Vagina (tissue), 2 donors: ENCODE data around the gene CARD8.
"Not testable (repeated sequence)": the region's sequence is repeated elsewhere in the genome, so short reads cannot be mapped to it uniquely, and the experiment has no call there.

Experiments used
- POLR2A ChIP-seq, 2 donors: fragments of 450-650 bp; IDR thresholded peaks; one replicate each; pipeline ENCODE4 v1.6.1; 2017; ENCODE audit warnings: antibody characterized with exemption in 2 of 2, mild to moderate bottlenecking in 2 of 2, moderate library complexity in 2 of 2
- POLR2AphosphoS5 ChIP-seq, 2 donors: sonication (generic); formaldehyde crosslinking; IDR thresholded peaks; one replicate each; pipeline ENCODE4 v1.9.0; 2017; ENCODE audit warnings: antibody characterized with exemption in 2 of 2, mild to moderate bottlenecking in 2 of 2, low read depth in 1 of 2; ENCODE audit not compliant: insufficient read depth in 1 of 2
- TF ChIP-seq, protein P1 (sequence below), 3 experiments: fragments of 450-650 bp in 2 of 3; fragments of 200-600 bp in 1 of 3; sonication (generic) in 1 of 3; IDR thresholded peaks; one replicate each; pipeline ENCODE4 v1.5.1; 2017 to 2019; ENCODE audit warnings: antibody characterized with exemption in 3 of 3, mild to moderate bottlenecking in 2 of 3, moderate library complexity in 2 of 3

DNA sequence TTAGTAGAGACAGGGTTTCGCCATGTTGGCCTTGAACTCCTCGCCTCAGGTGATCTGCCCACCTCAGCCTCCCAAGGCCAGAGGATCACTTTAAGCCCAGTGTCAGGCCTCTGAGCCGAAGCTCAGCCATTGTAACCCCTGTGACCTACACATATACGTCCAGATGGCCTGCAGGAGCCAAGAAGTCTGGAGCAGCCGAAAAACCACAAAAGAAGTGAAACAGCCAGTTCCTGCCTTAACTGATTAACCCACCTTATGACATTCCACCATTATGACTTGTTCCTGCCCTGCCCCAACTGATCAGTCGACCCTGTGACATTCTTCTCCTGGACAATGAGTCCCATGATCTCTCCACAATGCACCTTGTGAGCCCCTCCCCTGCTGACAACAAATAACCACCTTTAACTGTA, 13.9 kb upstream of the CARD8 start:
- TF ChIP-seq, protein P1, sequence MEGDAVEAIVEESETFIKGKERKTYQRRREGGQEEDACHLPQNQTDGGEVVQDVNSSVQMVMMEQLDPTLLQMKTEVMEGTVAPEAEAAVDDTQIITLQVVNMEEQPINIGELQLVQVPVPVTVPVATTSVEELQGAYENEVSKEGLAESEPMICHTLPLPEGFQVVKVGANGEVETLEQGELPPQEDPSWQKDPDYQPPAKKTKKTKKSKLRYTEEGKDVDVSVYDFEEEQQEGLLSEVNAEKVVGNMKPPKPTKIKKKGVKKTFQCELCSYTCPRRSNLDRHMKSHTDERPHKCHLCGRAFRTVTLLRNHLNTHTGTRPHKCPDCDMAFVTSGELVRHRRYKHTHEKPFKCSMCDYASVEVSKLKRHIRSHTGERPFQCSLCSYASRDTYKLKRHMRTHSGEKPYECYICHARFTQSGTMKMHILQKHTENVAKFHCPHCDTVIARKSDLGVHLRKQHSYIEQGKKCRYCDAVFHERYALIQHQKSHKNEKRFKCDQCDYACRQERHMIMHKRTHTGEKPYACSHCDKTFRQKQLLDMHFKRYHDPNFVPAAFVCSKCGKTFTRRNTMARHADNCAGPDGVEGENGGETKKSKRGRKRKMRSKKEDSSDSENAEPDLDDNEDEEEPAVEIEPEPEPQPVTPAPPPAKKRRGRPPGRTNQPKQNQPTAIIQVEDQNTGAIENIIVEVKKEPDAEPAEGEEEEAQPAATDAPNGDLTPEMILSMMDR (IDR thresholded peaks at IDR 0.05) = not testable (repeated sequence)
- TF ChIP-seq POLR2AphosphoS5 (IDR thresholded peaks at IDR 0.05; ENCODE audit: insufficient read depth in 1 of 2, low read depth in 1 of 2); POLR2A (IDR thresholded peaks at IDR 0.05): not testable (repeated sequence)
